OCI-M2 (cell line): Measurements from ENCODE around the gene MACROD2.

Experiments used
- DNase-seq: peaks from one replicate; lab custom pipeline; 2025; ENCODE audit not compliant: unreplicated experiment; lab: John Stamatoyannopoulos, UW

MACROD2 gene

GRCh38 chr20:14698605-14699373 is 703.5 kb downstream of the MACROD2 start:
- no peak for DNase-seq

GRCh38 chr20:14700639-14700960 is 705.3 kb downstream of the MACROD2 start:
- DNase-seq, result no peak

GRCh38 chr20:14701326-14701725 is 706.0 kb downstream of the MACROD2 start:
- no peak for DNase-seq

GRCh38 chr20:14706555-14706954 is 711.2 kb downstream of the MACROD2 start:
- DNase-seq, result no peak

GRCh38 chr20:14707026-14707680 is 711.8 kb downstream of the MACROD2 start:
- DNase-seq, result no peak

GRCh38 chr20:14707865-14708596 is 712.7 kb downstream of the MACROD2 start:
- no peak for DNase-seq

GRCh38 chr20:14709439-14709838 is 714.1 kb downstream of the MACROD2 start:
- DNase-seq, result no peak

GRCh38 chr20:14710951-14711350 is 715.6 kb downstream of the MACROD2 start:
- no peak for DNase-seq

GRCh38 chr20:14711652-14712051 is 716.3 kb downstream of the MACROD2 start:
- no peak for DNase-seq

GRCh38 chr20:14712302-14712739 is 717.0 kb downstream of the MACROD2 start:
- no peak for DNase-seq

- no peak for DNase-seq
Measured at GRCh38 chr20:14715400-14715799, 720.1 kb downstream of the MACROD2 start.

GRCh38 chr20:14716351-14716801 is 721.1 kb downstream of the MACROD2 start:
- no peak for DNase-seq

- no peak for DNase-seq
Measured at GRCh38 chr20:14717134-14717999, 722.1 kb downstream of the MACROD2 start.

GRCh38 chr20:14720251-14720650 is 724.9 kb downstream of the MACROD2 start:
- no peak for DNase-seq

GRCh38 chr20:14721926-14722452 is 726.7 kb downstream of the MACROD2 start:
- DNase-seq, result no peak

- DNase-seq, result no peak
Measured at GRCh38 chr20:14723614-14724013, 728.3 kb downstream of the MACROD2 start.

- no peak for DNase-seq
Measured at GRCh38 chr20:14724036-14724435, 728.7 kb downstream of the MACROD2 start.

GRCh38 chr20:14724468-14724867 is 729.2 kb downstream of the MACROD2 start:
- no peak for DNase-seq

GRCh38 chr20:14726591-14726990 is 731.3 kb downstream of the MACROD2 start:
- no peak for DNase-seq

GRCh38 chr20:14727485-14728150 is 732.3 kb downstream of the MACROD2 start:
- DNase-seq, result no peak
